IPS-20b (cell line): ENCODE results near the gene PGM5.

Experiments used
- H3K27ac ChIP-seq: one replicate; pipeline ENCODE4 v1.5.1; 2013; ENCODE audit warnings: low read length
- H3K27me3 ChIP-seq: 2 replicates; pipeline ENCODE4 v1.6.1; 2013; ENCODE audit warnings: mild to moderate bottlenecking, low read length, inconsistent platforms; ENCODE audit not compliant: insufficient read depth
- H3K36me3 ChIP-seq: 2 replicates; pipeline ENCODE4 v1.6.1; 2013; ENCODE audit warnings: low read depth, mild to moderate bottlenecking, inconsistent platforms, low read length, moderate library complexity; ENCODE audit not compliant: insufficient read depth
- H3K4me1 ChIP-seq: 2 replicates; pipeline ENCODE4 v1.6.1; 2013; ENCODE audit warnings: mild to moderate bottlenecking, control low read depth, inconsistent platforms, low read length, moderate library complexity; ENCODE audit not compliant: insufficient read depth
- H3K4me3 ChIP-seq: 2 replicates; pipeline ENCODE4 v1.5.1; 2013; ENCODE audit warnings: mild to moderate bottlenecking, low read length, inconsistent platforms
- H3K9ac ChIP-seq: 2 replicates; pipeline ENCODE4 v1.6.1; 2013; ENCODE audit warnings: low read depth, mild to moderate bottlenecking, inconsistent platforms, low read length, moderate library complexity
- H3K9me3 ChIP-seq: 2 replicates; pipeline ENCODE4 v1.6.1; 2013; ENCODE audit warnings: mild to moderate bottlenecking, low read depth, low read length, inconsistent platforms; ENCODE audit not compliant: insufficient read depth

PGM5 gene

GRCh38 chr9:68547417-68547816, 191.0 kb downstream of the PGM5 start:
- H3K27me3 ChIP-seq, result peaks cover 5% of the 10 kb centered on the region; the same call in 1 of the 2 replicates

GRCh38 chr9:68548241-68548640, 191.8 kb downstream of the PGM5 start:
- no peaks in the 10 kb centered on the region for H3K4me1 ChIP-seq
- H3K9ac ChIP-seq, result no peak overlapping the region

More at GRCh38 chr9:68547417-68547816, 191.0 kb downstream of the PGM5 start:
- H3K9me3 ChIP-seq, result no peaks in the 10 kb centered on the region
- no peaks in the 10 kb centered on the region for H3K4me1 ChIP-seq
- H3K4me3 ChIP-seq, result no peak overlapping the region
- no peak overlapping the region for H3K27ac ChIP-seq
- H3K36me3 ChIP-seq, result no peaks in the 10 kb centered on the region
- no peak overlapping the region for H3K9ac ChIP-seq

GRCh38 chr9:68551191-68551590, 194.8 kb downstream of the PGM5 start:
- Histone ChIP-seq H3K9me3 (no peaks in the 10 kb centered on the region), H3K9ac (no peak overlapping the region)

More at GRCh38 chr9:68548241-68548640, 191.8 kb downstream of the PGM5 start:
- Histone ChIP-seq H3K27me3 (peaks cover 1% of the 10 kb centered on the region; the same call in 1 of the 2 replicates), H3K27ac (no peak overlapping the region), H3K4me3 (no peak overlapping the region), H3K36me3 (no peaks in the 10 kb centered on the region), H3K9me3 (no peaks in the 10 kb centered on the region)

GRCh38 chr9:68552700-68553476, 196.5 kb downstream of the PGM5 start:
- H3K27ac ChIP-seq, result no peak overlapping the region
- H3K4me3 ChIP-seq, result no peak overlapping the region
- H3K9me3 ChIP-seq, result no peaks in the 10 kb centered on the region
- H3K4me1 ChIP-seq, result no peaks in the 10 kb centered on the region; the same call in 1 of the 2 replicates
- no peaks in the 10 kb centered on the region for H3K36me3 ChIP-seq
- peaks cover 11% of the 10 kb centered on the region; the same call in 1 of the 2 replicates for H3K27me3 ChIP-seq
- H3K9ac ChIP-seq, result no peak overlapping the region

More at GRCh38 chr9:68551191-68551590, 194.8 kb downstream of the PGM5 start:
- Histone ChIP-seq H3K4me3 (no peak overlapping the region), H3K36me3 (no peaks in the 10 kb centered on the region), H3K27ac (no peak overlapping the region), H3K27me3 (peaks cover 4% of the 10 kb centered on the region; the same call in 1 of the 2 replicates), H3K4me1 (no peaks in the 10 kb centered on the region; the same call in 1 of the 2 replicates)

- Histone ChIP-seq H3K27me3 (peaks cover 28% of the 10 kb centered on the region; the same call in 1 of the 2 replicates), H3K27ac (no peak overlapping the region), H3K36me3 (no peaks in the 10 kb centered on the region), H3K9me3 (no peaks in the 10 kb centered on the region), H3K9ac (no peak overlapping the region), H3K4me3 (no peak overlapping the region), H3K4me1 (no peaks in the 10 kb centered on the region; the same call in 1 of the 2 replicates)
These were observed 199.2 kb downstream of the PGM5 start for GRCh38 chr9:68555437-68556150.

GRCh38 chr9:68558545-68558944, 202.1 kb downstream of the PGM5 start:
- H3K27me3 ChIP-seq, result peaks cover 43% of the 10 kb centered on the region; the same call in 1 of the 2 replicates
- H3K4me1 ChIP-seq, result no peaks in the 10 kb centered on the region; the same call in 1 of the 2 replicates
- no peak overlapping the region for H3K27ac ChIP-seq
- H3K9me3 ChIP-seq, result no peaks in the 10 kb centered on the region
- H3K9ac ChIP-seq, result no peak overlapping the region
- H3K36me3 ChIP-seq, result no peaks in the 10 kb centered on the region
- H3K4me3 ChIP-seq, result no peak overlapping the region

GRCh38 chr9:68560071-68560844, 203.8 kb downstream of the PGM5 start:
- Histone ChIP-seq H3K27ac (no peak overlapping the region), H3K4me1 (no peaks in the 10 kb centered on the region; the same call in 1 of the 2 replicates), H3K4me3 (no peak overlapping the region), H3K9me3 (no peaks in the 10 kb centered on the region), H3K36me3 (no peaks in the 10 kb centered on the region), H3K27me3 (peaks cover 53% of the 10 kb centered on the region), H3K9ac (no peak overlapping the region)

GRCh38 chr9:68562461-68562860, 206.1 kb downstream of the PGM5 start:
- H3K4me3 ChIP-seq, result 0 out of 2 replicates have a peak overlapping the region, but pooled peaks have one; percentile 5
- no peak overlapping the region for H3K9ac ChIP-seq
- H3K27me3 ChIP-seq, result peaks cover 56% of the 10 kb centered on the region
- no peaks in the 10 kb centered on the region; the same call in 1 of the 2 replicates for H3K4me1 ChIP-seq
- no peaks in the 10 kb centered on the region for H3K9me3 ChIP-seq
- no peak overlapping the region for H3K27ac ChIP-seq
- H3K36me3 ChIP-seq, result no peaks in the 10 kb centered on the region

- H3K4me1 ChIP-seq, result no peaks in the 10 kb centered on the region; the same call in 1 of the 2 replicates
- no peak overlapping the region for H3K27ac ChIP-seq
- peaks cover 38% of the 10 kb centered on the region for H3K27me3 ChIP-seq
- H3K36me3 ChIP-seq, result no peaks in the 10 kb centered on the region
- no peak overlapping the region for H3K9ac ChIP-seq
- H3K9me3 ChIP-seq, result no peaks in the 10 kb centered on the region
- H3K4me3 ChIP-seq, result no peak overlapping the region
These were observed 211.2 kb downstream of the PGM5 start for GRCh38 chr9:68567565-68567964.

- Histone ChIP-seq H3K9me3 (no peaks in the 10 kb centered on the region), H3K36me3 (no peaks in the 10 kb centered on the region), H3K4me3 (no peak overlapping the region), H3K4me1 (no peaks in the 10 kb centered on the region), H3K27ac (no peak overlapping the region), H3K9ac (no peak overlapping the region), H3K27me3 (no peaks in the 10 kb centered on the region)
These were observed 217.7 kb downstream of the PGM5 start for GRCh38 chr9:68574150-68574549.

- no peaks in the 10 kb centered on the region for H3K9me3 ChIP-seq
- no peaks in the 10 kb centered on the region for H3K4me1 ChIP-seq
- no peaks in the 10 kb centered on the region for H3K27me3 ChIP-seq
- H3K27ac ChIP-seq, result no peak overlapping the region
- no peak overlapping the region for H3K4me3 ChIP-seq
- H3K36me3 ChIP-seq, result no peaks in the 10 kb centered on the region
- no peak overlapping the region for H3K9ac ChIP-seq
These were observed 219.4 kb downstream of the PGM5 start for GRCh38 chr9:68575817-68576216.
